Measurements from ENCODE around the gene RITA1. TPM values are rescaled to one million over a fixed set of nuclear protein-coding genes. Genes with fewer than 3 reads are reported as not detected.

RITA1 gene
- total and polyA plus RNA-seq, 2 donors (not counting 3 experiments of a cell fraction or from before 2014, with no cell fraction given): 20.7 to 21.3 TPM

GRCh38 chr12:113196582-113196981, 11.1 kb downstream of the RITA1 start:
- H2AFZ ChIP-seq (ENCODE audit: low read depth, low read length): no peak overlapping the region
- no peak for FAIRE-seq
- dilution Hi-C loops (cut with MboI; ENCODE audit: extremely low pct_ligation_motif_present, low sequenced_read_pairs): no loop called here

More at GRCh38 chr12:113196582-113196981, 11.1 kb downstream of the RITA1 start:
- H3K79me2 ChIP-seq (ENCODE audit: control insufficient read depth, insufficient read depth, low read length): no peaks in the 10 kb centered on the region
- no peak for DNase-seq (ENCODE audit: low read depth, low spot score)
- no peaks in the 10 kb centered on the region for H3K9me3 ChIP-seq (replicated peaks; ENCODE audit: control insufficient read depth, insufficient read depth, low read length)
- H3K27me3 ChIP-seq (ENCODE audit: control insufficient read depth in 2 of 2, insufficient read depth in 2 of 2, low read length in 2 of 2): no peaks in the 10 kb centered on the region
- intact Hi-C loops (cut with micrococcal nuclease): loop anchor here (2.0 kb wide), 1 partner anchor 42 kb away; no protein-coding TSS in a partner anchor
- no peak overlapping the region for H3K4me2 ChIP-seq (ENCODE audit: insufficient read depth, low read length)
- POLR2A ChIA-PET: no interaction called here
- H3K9ac ChIP-seq (replicated peaks; ENCODE audit: extremely low read depth, insufficient read depth, low read length): no peak overlapping the region
- H4K20me1 ChIP-seq (replicated peaks; ENCODE audit: control insufficient read depth, extremely low read depth, insufficient read depth, low read length): no peaks in the 10 kb centered on the region
- H3K4me1 ChIP-seq (ENCODE audit: control insufficient read depth, extremely low read depth, insufficient read depth, low read length): peaks cover 23% of the 10 kb centered on the region
- BruUV-seq (replicated peaks): no TSS peak
- H3K9me1 ChIP-seq (replicated peaks; ENCODE audit: control insufficient read depth, extremely low read depth, insufficient read depth, low read length): no peaks in the 10 kb centered on the region
- CTCF ChIA-PET: interaction anchor here (0.9 to 4.1 kb wide), 7 partner anchors 9 to 265 kb away, joined by 3 to 22 read pairs (median 6); partner anchors contain the start of gene RITA1
- peaks cover 0 to 5% of the 10 kb centered on the region in 2 experiments for H3K36me3 ChIP-seq (ENCODE audit: control insufficient read depth in 2 of 2, extremely low read depth in 1 of 2, insufficient read depth in 2 of 2, low read length in 2 of 2)
- no peak overlapping the region for H3K27ac ChIP-seq (ENCODE audit: insufficient read depth, low read depth, low read length)
- H3K4me3 ChIP-seq (replicated peaks in 1 of 3; ENCODE audit: insufficient read depth in 1 of 3, low read depth in 1 of 3, low read length in 3 of 3): no peak overlapping the region
- no peak for TF ChIP-seq CTCF (IDR thresholded peaks at IDR 0.05; ENCODE audit: extremely low read depth in 1 of 2, insufficient read depth in 1 of 2, low read depth in 1 of 2, low read length in 2 of 2)
- TF ChIP-seq MAX (IDR thresholded peaks at IDR 0.05; ENCODE audit: insufficient read depth, insufficient read length): no peak
